HG03103 (cell line): ENCODE data around the gene MROH2A.

Experiments
- ATAC-seq: cut with Tn5 transposase; IDR thresholded peaks from one replicate; pipeline ENCODE4 v1.9.1; 2021; ENCODE audit warnings: low read depth; ENCODE audit not compliant: unreplicated experiment

MROH2A gene

DNA sequence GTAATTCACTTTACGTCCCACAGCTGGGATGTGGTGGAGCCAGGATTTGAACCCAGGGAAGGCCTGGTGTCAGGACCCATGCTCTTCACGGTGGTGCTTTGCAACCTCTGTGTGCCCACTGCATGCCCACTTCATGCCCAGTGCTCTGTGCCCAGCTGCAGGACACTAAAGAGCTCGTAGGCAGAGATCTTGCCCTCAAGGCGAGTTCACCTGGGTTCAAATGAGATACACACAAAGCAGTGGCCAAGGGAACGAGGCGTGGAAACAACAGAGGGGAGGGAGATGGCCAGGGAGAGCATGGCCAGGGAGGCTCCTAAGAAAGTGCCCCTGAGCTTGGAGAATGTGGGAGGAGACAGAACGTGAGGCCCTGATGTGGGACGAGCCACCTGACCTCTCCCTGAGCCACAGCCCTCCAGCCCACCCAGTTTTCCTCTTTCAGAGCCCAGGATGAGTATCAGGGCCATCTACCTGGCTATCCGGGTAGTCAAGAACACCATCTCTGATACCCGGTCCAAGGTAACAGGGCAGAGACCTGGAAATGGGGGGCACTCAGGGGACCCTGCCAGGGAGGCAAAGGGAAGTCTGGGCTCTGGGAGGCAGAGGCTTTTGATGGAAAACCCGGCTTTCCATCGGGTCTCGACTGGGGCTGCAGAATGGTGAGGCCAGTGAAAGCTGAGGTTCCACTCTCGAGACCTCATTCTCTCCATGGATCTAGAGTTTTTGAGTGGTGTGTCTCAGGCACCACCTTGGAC is 20.4 kb downstream of the MROH2A start:
- no peak for ATAC-seq

DNA sequence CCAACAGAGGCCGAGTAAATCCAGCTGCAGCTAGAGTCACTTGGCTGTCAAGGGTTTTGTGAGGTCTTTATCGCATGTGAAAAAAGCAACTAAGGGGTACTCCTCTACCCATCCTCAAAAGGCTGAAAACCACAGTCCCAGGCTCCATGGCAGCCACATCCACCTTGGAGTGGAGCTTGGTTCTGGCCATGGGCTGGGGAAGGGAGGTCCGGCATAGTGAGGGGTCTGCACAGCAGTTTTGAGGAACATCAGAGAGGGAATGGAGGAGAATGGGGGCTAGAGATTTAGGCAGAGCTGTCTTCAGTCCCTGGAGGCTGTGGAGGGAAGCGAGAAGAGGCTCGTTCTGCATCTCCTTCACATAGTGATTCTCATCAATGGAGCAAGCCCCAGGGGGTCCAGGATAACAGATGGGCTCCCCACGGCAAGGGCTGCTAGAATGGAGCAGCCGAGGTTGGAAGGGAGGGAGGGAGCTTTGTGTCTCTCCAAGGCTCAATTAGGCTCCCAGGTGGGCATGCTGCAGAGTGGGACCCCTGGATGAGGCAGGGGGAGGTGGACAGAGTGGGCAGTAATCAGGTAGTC is 21.0 kb downstream of the MROH2A start:
- no peak for ATAC-seq

DNA sequence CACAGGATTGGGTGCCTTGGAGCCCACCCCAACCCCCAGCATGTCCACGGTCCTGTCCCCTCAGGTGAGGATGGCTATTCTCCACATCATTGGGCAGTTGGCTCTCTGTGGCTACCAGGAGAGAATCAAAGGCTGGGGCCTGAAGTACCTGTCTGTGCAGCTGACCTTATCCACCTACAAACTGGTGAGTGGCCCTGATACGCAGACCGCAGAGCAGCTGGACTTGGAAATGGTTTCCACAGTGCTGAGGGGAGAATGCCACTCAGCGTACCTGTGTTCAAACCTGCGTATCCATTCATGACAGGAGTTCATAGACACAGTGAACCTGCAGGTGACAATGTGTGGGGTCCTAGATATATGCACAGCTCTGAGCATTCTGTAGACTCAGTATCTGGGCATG is 21.6 kb downstream of the MROH2A start:
- ATAC-seq = no peak

DNA sequence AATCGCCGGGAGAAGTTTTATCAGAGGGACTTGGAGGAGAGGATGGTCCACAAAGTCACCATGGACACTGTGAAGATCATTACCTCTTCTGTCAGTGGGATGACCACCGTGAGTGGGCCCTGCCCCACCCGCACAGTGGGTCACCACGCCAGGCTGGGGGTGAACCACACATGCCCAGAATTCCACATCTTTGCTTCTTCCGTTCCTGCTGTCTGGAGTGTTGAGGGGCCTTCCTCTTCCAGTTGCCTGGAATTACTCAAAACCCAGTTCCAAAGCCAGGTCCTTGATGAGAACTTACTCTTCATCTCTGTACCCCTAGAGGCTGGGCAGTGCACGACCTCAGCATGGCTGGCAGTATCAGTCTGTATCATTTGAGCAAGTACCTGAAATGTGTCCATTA is 22.1 kb downstream of the MROH2A start:
- no peak for ATAC-seq

DNA sequence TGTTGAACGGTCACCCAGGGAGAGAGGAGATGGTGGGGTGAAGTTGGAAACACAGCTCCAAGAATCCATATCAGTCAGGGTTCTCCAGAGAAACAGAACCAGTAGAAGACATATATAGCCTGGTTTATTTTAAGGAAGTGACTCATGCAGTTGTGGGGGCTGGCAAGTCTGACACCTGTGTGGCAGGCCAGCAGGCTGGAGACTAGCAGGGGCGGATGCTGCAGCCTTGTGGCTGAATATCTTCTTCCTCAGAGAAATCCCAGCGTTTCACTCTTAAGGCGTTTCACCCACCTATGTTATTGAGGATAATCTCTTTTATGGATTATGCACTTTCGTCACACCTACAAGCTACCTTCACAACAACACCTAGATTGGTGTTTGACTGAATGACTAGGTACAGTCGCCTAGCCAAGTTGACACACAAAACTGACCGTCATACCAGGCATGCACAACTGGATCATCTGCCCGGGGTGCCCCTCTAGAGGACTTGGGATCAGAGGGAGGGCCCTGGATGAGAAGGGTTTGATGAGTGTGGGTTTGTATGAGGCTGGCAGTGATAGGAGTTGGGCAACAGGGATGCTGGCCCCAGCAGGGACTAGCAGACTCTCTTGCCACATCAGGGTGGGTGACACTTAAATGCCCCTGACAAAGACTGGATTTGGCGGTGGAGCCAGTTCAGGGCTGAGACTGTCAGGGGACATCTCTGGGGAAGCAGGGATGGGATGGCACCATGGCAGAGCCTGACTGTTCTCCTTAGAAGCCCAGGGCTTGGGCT is 23.4 kb downstream of the MROH2A start:
- ATAC-seq = no peak

DNA sequence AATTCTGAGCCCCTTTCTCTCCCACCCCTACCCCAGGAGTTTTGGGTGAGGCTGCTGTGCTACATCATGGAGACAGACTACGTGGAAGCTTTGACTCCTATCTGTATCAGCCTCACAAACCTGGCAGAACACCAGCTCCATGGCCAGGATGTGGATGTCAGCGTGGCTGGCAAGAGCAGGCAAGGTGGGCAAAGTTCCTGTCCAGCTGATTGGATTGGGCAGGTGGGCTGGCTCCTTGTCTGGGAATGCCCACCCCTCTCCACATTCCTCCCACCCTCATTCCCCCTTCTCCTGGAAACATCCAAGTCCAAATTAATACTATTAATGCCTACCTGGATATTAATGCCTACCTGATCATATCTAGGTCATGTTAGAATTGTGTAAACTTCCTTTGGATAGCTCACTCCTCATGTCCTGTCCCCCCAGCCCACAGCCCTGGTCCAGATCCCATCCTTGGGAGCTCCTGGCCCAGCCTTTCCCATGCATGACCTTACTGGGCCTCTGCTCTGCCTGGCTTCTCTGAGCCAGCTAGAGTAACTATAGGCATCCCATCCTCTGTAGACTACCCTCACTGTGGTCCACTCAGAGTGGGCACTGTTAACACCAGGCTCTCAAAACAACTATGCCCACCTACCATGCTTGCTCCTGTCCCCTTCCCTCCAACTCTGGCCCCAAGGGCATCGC is 24.1 kb downstream of the MROH2A start:
- no peak for ATAC-seq

DNA sequence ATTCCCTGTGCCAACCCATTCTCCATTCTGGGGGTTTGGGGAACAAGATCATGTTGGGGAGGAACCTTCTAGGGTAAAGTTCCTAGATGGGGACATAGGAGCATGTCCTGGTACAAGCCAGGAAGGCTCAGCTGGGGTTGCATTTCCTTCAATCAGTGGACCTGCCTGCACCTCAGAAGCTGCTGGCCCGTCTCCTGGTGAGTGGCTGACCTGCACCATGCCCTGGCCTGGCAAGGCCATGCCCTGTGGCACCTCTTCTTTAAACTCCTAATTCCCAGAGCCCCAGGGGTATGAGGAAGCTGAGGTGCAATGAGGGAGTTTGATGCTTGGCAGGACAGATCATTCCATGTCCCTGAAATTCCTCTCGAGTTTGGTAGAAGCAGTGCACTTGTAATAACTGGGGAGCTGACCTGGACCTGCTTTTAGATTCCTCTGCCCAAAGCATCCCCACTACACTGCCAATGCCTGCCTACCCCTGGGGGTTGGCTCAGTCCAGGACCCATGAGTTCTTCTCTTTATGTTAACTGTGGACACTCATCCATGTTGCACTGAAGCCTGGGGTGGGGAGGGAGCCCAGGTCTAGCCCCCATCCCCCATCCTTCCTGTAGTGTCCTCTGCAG is 25.3 kb downstream of the MROH2A start:
- ATAC-seq = no peak

DNA sequence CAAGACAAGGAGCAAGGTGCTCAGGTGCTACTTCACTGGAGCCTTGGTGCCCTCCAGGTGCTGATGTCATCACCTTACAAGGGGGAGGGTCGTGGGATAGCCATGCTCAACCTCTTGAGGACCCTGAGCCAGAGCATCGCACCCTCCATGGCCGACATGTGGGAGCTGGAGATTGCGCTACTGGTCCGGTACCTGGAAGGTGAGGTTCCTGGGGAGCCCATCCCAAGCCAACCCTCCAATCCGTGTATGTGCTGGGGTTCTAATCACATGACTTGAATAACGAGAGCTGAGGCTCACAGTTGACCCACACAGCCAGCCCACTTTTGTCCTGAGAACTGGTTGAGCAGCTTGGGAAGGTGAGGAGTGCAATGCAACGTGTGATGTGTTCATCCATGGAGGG is 25.9 kb downstream of the MROH2A start:
- ATAC-seq = no peak

DNA sequence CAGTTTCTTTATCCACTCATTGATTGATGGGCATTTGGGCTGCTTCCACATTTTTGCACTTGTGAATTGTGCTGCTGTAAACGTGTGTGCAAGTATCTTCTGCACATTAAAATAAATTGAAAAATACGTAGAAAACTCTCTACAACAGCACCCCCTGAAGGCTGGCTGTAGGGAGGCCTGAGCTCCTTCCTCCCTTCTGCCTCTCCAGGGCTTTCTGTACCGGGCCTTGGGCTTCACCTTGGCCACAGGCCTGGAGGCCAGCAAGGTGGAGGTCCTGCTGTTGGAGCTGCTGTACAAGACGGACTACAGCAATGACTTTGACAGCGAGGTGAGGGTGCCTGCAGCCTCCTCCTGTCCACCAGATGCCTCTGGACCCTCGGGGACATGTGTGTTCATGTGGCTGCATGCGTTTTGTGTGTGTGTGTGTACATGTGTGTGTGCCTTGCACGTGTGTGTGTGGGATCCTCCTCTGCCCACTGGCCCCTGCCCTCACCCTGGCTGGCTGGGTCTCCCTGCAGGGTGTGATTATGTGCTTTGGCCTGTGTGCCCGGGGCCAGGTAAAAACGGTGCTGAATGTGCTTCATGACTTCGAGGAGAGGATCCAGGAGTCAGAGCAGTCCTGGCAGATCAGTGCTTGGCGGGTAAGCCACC is 29.2 kb downstream of the MROH2A start:
- ATAC-seq = no peak

DNA sequence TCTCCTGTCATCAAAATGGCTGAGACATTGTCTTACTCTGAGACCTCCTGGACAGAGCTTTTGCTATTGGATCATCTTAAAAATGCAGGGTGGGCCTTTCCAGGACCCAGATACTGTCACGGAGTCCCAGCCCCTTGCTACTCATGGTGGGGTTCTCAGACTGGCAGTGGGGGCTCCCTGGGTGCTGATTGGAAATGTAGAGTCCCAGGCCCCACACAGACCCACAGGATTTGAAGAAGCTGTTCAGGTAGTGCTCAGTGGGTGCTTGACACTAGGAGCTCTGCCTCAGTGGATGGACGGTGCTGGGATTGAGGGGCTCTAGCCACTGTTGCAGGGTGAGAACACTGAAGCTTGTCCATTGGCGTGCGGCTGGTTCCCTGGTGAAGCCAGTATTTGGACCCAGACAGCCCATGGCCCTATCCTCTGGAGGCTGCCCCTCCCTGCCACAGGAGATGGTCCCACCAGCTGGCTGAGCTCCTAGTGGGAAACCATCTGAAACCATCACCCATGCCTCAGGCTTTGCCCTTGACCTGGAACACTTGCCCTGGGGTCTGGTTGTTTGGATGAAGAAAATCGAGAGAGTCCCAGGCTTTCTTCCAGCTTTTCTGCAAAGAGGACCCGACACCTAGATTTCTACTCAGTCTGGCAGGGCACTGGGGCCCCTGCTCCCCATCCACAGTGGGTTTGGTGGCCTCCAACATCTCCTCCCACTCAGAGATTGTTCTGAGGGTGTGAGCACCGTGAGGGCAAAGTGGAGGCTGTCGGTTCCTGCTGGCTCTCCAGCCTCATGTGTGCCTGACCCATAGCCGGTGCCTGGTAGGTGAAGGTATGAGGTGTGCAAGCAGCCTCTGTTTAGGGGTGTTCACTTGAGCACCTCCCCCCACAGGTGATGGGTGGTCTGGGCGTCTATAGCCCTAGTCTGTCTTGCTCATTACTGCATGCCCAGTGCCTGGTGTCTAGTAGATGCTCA is 30.1 kb downstream of the MROH2A start:
- ATAC-seq = no peak

DNA sequence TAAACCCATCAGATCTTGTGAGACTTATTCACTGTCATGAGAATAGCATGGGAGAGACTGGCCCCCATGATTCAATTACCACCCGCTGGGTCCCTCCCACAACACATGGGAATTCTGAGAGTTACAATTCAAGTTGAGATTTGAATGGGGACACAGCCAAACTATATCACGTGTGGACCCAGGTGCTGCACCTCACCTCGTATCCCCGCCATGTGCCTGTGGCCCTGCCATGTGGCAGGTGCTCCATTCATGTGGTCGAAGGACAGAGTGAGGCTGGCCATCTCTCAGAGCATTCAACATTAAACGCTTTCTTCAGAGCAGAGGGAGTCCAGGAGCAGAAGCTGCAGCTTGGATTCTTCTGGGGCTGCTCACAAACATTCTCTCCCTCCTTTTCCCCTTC is 32.3 kb downstream of the MROH2A start:
- ATAC-seq = no peak

DNA sequence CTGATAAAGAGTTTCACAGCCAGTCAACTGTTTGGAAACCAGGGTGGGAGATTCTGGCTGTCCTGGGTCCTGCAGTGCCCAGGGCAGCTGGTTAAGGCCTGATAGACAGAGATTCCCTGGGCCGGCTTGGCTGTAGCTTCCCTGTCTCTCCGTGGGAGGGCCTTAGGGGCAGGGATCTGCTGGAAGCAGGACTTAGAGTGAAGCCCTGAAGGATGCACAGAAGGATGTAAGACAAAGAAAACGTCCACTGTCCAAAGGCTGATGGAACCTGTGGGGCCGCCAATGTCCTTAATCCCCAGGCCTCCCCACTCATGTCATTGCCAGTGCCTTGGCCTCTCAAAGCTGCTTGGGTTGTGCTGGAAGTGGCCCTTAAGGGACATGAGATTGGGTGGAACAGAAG is 33.0 kb downstream of the MROH2A start:
- no peak for ATAC-seq

DNA sequence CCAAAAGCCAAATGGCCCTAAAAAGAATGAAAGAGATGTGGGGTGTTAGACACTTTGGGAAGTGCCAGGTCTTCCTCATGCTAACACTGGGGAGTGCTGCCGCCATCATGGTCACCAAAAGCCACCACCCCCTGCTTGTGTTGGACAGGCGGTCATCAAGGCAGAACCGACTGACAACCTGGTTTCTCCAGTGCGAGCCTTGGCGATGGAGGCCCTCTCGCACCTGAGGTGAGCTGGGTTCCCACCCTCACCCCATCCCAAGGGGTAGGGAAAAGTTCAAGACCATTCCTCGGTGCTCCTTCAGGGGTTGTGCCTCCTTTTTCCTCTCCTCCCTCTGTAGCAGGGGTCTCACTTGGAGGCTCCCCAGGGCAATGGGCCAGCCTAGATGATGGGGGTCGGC is 33.6 kb downstream of the MROH2A start:
- ATAC-seq = no peak

DNA sequence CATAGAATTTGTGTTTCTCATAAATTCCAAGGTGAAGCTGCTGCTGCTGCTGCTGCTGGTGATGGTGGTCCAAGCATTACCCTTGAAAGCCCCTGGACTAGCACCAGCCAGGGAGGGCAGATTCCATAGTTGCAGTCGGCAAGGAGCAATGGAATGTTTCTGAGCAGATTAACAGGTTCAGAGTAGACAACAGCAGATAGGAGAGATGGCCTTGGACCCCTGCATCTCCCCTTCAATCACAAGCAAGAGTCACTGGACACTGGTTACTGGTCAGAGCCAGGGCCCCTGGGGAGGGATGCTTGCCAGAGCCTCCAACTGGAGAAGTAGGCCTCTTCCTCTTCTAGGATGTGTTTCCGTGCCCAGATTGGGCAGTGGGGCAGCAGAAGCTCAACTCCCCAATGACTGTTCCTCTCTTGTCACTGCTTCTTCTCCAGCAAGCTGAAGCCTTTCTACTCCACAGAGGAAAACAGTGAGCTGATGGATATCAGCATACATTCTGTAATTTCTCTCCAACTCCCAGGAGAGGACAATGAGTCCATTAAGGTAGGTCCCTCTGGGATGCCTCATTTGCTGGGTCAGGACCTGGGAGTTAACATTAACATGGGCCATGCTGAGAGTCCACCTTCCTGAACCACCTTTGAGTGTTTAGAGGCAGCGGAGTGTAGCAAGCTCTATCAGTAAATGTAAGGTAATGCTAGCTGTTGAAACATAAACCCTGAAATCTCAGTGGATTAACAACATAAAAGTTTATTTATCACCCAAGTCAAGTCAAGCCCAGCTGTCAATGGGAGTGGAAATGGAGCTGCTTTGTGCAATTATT is 35.3 kb downstream of the MROH2A start:
- ATAC-seq = no peak

DNA sequence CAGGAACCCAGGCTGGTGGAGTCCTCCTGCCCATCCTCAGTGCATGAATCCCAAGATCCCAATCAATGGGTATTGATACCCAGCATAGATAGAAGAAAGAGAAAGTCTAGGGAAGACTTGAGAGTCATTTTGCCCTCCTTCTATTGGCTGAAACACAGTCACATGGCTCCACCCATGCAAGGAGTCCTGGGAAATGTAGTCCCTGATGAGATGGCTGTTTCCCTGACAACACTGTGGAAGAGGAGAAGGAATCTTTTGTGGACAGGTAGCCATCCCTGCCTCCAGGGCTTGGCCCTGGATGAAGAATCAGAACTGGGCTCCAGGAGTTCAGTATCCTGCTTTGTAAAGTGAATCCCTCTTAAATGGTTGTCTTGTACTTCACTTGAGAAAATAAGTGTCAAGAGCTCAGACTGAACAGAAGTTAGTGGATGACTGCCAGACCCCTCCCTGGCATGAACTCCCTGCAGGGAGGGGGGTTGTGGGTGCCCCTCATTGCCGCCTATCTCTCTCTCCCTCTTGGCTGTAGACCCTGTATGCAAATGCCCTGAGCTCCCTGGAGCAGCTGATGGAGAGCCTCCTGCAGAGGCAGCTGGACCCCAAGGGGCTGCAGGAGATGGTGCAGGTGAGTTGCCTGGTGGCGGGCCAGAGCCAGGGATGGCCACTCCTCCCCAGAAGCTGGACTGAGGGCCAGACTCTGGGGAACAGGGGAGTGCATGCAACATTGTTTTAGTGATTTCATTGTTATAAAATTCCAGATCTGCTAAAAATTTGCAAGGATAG is 36.1 kb downstream of the MROH2A start:
- no peak for ATAC-seq

DNA sequence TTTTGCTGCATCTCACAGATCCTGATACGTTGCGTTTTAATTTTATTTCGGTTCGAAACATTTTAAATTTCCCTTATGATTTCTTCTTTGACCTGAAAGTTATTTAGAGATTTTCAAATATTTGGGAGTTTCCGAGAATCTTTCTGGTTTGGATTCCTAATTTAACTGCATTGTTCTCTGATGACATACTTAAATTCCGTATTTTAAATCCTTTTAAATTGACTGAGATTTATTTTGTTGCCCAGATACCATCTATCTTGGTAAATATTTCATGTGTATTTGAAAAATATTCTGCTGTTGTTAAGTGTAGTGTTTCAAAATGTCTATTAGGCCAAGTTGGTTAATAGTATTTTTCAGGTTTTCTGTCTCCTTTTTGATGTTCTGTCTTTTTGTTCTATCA is 37.7 kb downstream of the MROH2A start:
- no peak for ATAC-seq

DNA sequence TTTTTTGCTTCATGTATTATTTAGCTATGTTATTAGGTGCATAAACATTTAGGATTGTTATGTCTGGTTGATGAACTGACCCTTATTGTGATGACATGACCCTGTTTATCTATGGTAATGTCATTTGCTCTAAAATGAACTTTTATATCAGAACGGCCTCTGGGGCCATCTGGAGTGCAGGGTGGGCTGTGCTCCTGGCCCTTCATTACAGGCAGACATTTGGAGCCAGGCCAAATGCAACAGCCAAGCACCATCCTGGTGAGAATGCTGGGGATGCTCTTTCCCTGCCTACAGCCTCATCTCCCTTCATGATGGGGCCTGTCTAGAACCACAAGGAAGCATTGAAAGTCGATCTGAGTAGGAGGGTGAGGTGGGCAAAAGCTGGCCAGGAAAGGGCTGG is 38.2 kb downstream of the MROH2A start:
- no peak for ATAC-seq

DNA sequence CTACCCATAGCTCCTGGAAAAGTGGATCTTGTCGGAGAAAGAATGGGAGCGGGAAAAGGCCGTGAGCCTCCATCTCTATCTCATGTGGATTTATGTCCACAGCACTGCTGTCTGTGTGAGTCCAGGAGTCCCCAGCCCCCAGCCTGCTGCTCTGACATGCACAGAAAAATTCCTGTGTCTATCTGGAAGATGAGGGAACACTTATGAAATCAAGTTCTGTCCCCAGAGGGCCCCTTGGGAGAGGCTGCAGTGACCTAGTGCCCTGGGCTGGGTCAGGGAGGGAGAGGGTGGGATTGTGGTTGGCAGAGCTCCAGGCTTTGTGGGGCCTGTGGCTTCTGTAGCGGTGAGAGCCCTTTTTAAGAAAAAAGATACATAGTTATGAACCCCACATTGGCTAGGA is 38.6 kb downstream of the MROH2A start:
- no peak for ATAC-seq
